K562 (cell line): ENCODE results near the gene ADGRD1. TPM values are rescaled to one million over a fixed set of nuclear protein-coding genes. Genes with fewer than 3 reads are reported as not detected.

Source experiments
- ATAC-seq: fragments of 200-7000 bp; cut with Tn5 transposase; 3 replicates; pipeline ENCODE4 v1.9.1; 2020; ENCODE audit warnings: moderate library complexity
- BruUV-seq: library from RNA; stranded (reverse); fragments of 400-500 nt; replicated peaks from 2 replicates; lab custom pipeline; 2021; lab: Mats Ljungman, UMichigan
- CTCF ChIA-PET: fragments of 300-600 bp; formaldehyde crosslinking; extraction: SDS; loops from one replicate; lab custom pipeline; 2021; ENCODE audit warnings: low intra/inter-chr PET ratio; lab: Yijun Ruan, JAX
- POLR2A ChIA-PET: fragments of 300-600, 350-650 bp; sonication (Branson Sonifier 250); formaldehyde crosslinking; extraction: SDS; loops from one replicate; lab custom pipeline; 2021; ENCODE audit warnings: antibody characterized with exemption, inconsistent platforms; lab: Yijun Ruan, JAX
- DNase-seq, 4 experiments: peaks; one replicate each; pipeline versions ENCODE4 v3.0.0 to v3.0.0-alpha.2; 2011 to 2018; ENCODE audit warnings: low spot score in 3 of 4, mixed read lengths in 3 of 4; ENCODE audit errors: extremely low read depth in 1 of 4
- FAIRE-seq: peaks from 2 replicates; lab custom pipeline; 2011; peaks lifted over from hg19 to GRCh38; lab: Jason Lieb, UNC
- H2AFZ ChIP-seq: 2 replicates; pipeline ENCODE4 v1.6.0; 2011; ENCODE audit warnings: low read depth, low read length, control low read depth, inconsistent platforms
- H3K27ac ChIP-seq: fragments of 200-600 bp; 3 replicates; pipeline ENCODE4 v1.8.0; 2011; ENCODE audit warnings: low read depth, mild to moderate bottlenecking, control low read depth, inconsistent platforms, low read length, moderate library complexity, mixed read lengths; ENCODE audit errors: extremely low read depth
- H3K27me3 ChIP-seq, 2 experiments: fragments of 300-600 bp in 1 of 2; 2 replicates in 1 of 2; 3 replicates in 1 of 2; pipeline versions ENCODE4 v1.6.0 to v1.8.0; 2011; ENCODE audit warnings: inconsistent platforms in 2 of 2, low read length in 2 of 2, mild to moderate bottlenecking in 1 of 2, mixed read lengths in 1 of 2, moderate library complexity in 1 of 2; ENCODE audit not compliant: control insufficient read depth in 2 of 2, insufficient read depth in 2 of 2
- H3K36me3 ChIP-seq: fragments of 300-600 bp; 3 replicates; pipeline ENCODE4 v1.8.0; 2011; ENCODE audit warnings: mild to moderate bottlenecking, low read length, inconsistent platforms; ENCODE audit not compliant: control insufficient read depth, insufficient read depth
- H3K4me1 ChIP-seq, 2 experiments: fragments of 200-600 bp in 1 of 2; replicated peaks in 1 of 2; 2 replicates in 1 of 2; 3 replicates in 1 of 2; pipeline versions ENCODE4 v1.5.1 to v1.8.0; 2011; ENCODE audit warnings: inconsistent platforms in 2 of 2, low read length in 2 of 2, mild to moderate bottlenecking in 1 of 2, mixed read lengths in 1 of 2, moderate library complexity in 1 of 2; ENCODE audit not compliant: control insufficient read depth in 2 of 2, insufficient read depth in 2 of 2
- H3K4me2 ChIP-seq: 2 replicates; pipeline ENCODE4 v1.6.1; 2011; ENCODE audit warnings: low read length, control low read depth, inconsistent platforms, mixed read lengths; ENCODE audit not compliant: insufficient read depth
- H3K4me3 ChIP-seq: fragments of 200-600 bp; sonication (generic), shearing (Covaris generic); 2 replicates; pipeline ENCODE4 v1.5.1; 2016; ENCODE audit warnings: control low read depth, inconsistent platforms
- H3K79me2 ChIP-seq: fragments of 200-600 bp; 3 replicates; pipeline ENCODE4 v1.8.0; 2011; ENCODE audit warnings: low read length, inconsistent platforms; ENCODE audit not compliant: control insufficient read depth, insufficient read depth
- H3K9ac ChIP-seq, 2 experiments: 2 replicates each; pipeline versions ENCODE4 v1.6.0 to v1.6.1; 2011; ENCODE audit warnings: low read depth in 2 of 2, low read length in 2 of 2, control low read depth in 1 of 2, inconsistent platforms in 1 of 2, mild to moderate bottlenecking in 1 of 2, mixed read lengths in 1 of 2; ENCODE audit not compliant: insufficient read depth in 1 of 2
- H3K9me1 ChIP-seq: one replicate; pipeline ENCODE4 v1.6.0; 2011; ENCODE audit warnings: inconsistent platforms, mild to moderate bottlenecking, low read length, moderate library complexity; ENCODE audit not compliant: control insufficient read depth, insufficient read depth
- H3K9me3 ChIP-seq: replicated peaks from 2 replicates; pipeline ENCODE4 v1.5.1; 2011; ENCODE audit warnings: low read depth, low read length, inconsistent platforms; ENCODE audit not compliant: control insufficient read depth, insufficient read depth
- H4K20me1 ChIP-seq: replicated peaks from 2 replicates; pipeline ENCODE4 v1.6.1; 2011; ENCODE audit warnings: low read length, inconsistent platforms, mixed read lengths; ENCODE audit not compliant: control insufficient read depth, insufficient read depth
- ASH1L ChIP-seq: fragments of 450-650 bp; IDR thresholded peaks from 2 replicates; pipeline ENCODE4 v1.6.1; 2018; ENCODE audit warnings: borderline replicate concordance, mild to moderate bottlenecking, low read depth; ENCODE audit not compliant: partially characterized antibody
- BCLAF1 ChIP-seq, 2 experiments: fragments of 450-650 bp in 1 of 2; IDR thresholded peaks; 2 replicates each; pipeline ENCODE4 v1.6.1; 2011 to 2017; ENCODE audit warnings: low read depth in 2 of 2, antibody characterized with exemption in 1 of 2, borderline replicate concordance in 1 of 2, low read length in 1 of 2, mild to moderate bottlenecking in 1 of 2, mixed read lengths in 1 of 2; ENCODE audit not compliant: control insufficient read depth in 1 of 2
- BMI1 ChIP-seq: fragments of 150-350 bp; IDR thresholded peaks from 2 replicates; pipeline ENCODE4 v1.6.1; 2014; ENCODE audit warnings: low read length
- BRCA1 ChIP-seq, 2 experiments: fragments of 450-650 bp in 1 of 2; sonication (generic) in 1 of 2; formaldehyde crosslinking in 1 of 2; IDR thresholded peaks; 2 replicates each; pipeline versions ENCODE4 v1.5.0 to v1.6.1; 2017 to 2020; ENCODE audit warnings: mild to moderate bottlenecking in 1 of 2, missing genetic modification reagents in 1 of 2
- CREM ChIP-seq: IDR thresholded peaks from 2 replicates; pipeline ENCODE4 v1.6.1; 2014; ENCODE audit warnings: antibody characterized with exemption, low read depth
- FOXJ2 ChIP-seq: fragments of 200-800 bp; sonication (Bioruptor generic); IDR thresholded peaks from 2 replicates; pipeline ENCODE4 v1.6.1; 2016; ENCODE audit warnings: missing genetic modification characterization, missing compliant biosample characterization
- RBFOX2 ChIP-seq: fragments of 200-400 bp; formaldehyde crosslinking; IDR thresholded peaks from 2 replicates; pipeline ENCODE4 v1.6.1; 2017; ENCODE audit warnings: low read depth, mild to moderate bottlenecking, low read length, moderate library complexity
- RBM17 ChIP-seq: fragments of 200-400 bp; formaldehyde crosslinking; IDR thresholded peaks from 2 replicates; pipeline ENCODE4 v1.6.1; 2017; ENCODE audit warnings: low read depth, mild to moderate bottlenecking, low read length, borderline replicate concordance
- SLC30A9 ChIP-seq: fragments of 250-450 bp; sonication (Bioruptor Pico); IDR thresholded peaks from 2 replicates; pipeline ENCODE4 v1.8.0; 2022; ENCODE audit warnings: mild to moderate bottlenecking, moderate library complexity
- SMARCC2 ChIP-seq: fragments of 450-650 bp; IDR thresholded peaks from 2 replicates; pipeline ENCODE4 v1.6.1; 2017; ENCODE audit warnings: antibody characterized with exemption, moderate library complexity, mild to moderate bottlenecking, low read depth
- TRIM28 ChIP-seq: fragments of 450-650 bp; IDR thresholded peaks from 2 replicates; pipeline ENCODE4 v1.6.1; 2017
- ZBTB12 ChIP-seq: fragments of 250-450 bp; sonication (Bioruptor Pico); IDR thresholded peaks from 2 replicates; pipeline ENCODE4 v1.4.0; 2020
- ZEB2 ChIP-seq: fragments of 450-650 bp; IDR thresholded peaks from 2 replicates; pipeline ENCODE4 v1.6.1; 2016
- ZNF212 ChIP-seq: fragments of 450-650 bp; formaldehyde crosslinking; IDR thresholded peaks from 2 replicates; pipeline ENCODE4 v1.4.0; 2020; ENCODE audit warnings: mild to moderate bottlenecking
- ZNF398 ChIP-seq: fragments of 250-450 bp; sonication (Bioruptor Pico); IDR thresholded peaks from 2 replicates; pipeline ENCODE4 v1.8.0; 2021; ENCODE audit warnings: moderate library complexity, mild to moderate bottlenecking, inconsistent platforms
- ZSCAN32 ChIP-seq: fragments of 450-650 bp; formaldehyde crosslinking; IDR thresholded peaks from 2 replicates; pipeline ENCODE4 v1.4.0; 2020; ENCODE audit warnings: mild to moderate bottlenecking, moderate library complexity
- WGBS: fragments of 100-300 bp; shearing (Covaris generic); methylation state at CpG from one replicate; pipeline ENCODE4 v1.1.6; 2016; ENCODE audit warnings: low coverage, mixed read lengths; ENCODE audit not compliant: insufficient coverage; ENCODE audit errors: missing lambda C conversion rate; 5-methylcytosine and 5-hydroxymethylcytosine counted together
- in situ Hi-C: fragments of 300-500 bp; cut with MboI; formaldehyde crosslinking; loops from 4 replicates; pipeline ENCODE4 v1.15.0; 2018; ENCODE audit warnings: inconsistent platforms, mixed read lengths
- intact Hi-C: fragments of 100-400 bp; cut with micrococcal nuclease; formaldehyde crosslinking; loops from 2 replicates; pipeline ENCODE4 v1.14.2; 2022
- polyA plus RNA-seq, 8 experiments: library from polyadenylated mRNA; depleted of rRNA in 4 of 8; stranded (reverse) in 5 of 8; unstranded in 3 of 8; fragments of >200 nt; fragmentation: Nextera tagmentation in 2 of 8; fragmentation: Illumina TruSeq in 1 of 8; extraction: Ambion mirVana in 2 of 8; extraction: Trizol in 1 of 8; gene quantifications; 2 replicates each; pipeline versions ENCODE4 v1.2.1 to v1.2.3, GENCODE V29; 2011 to 2014; ENCODE audit warnings: inconsistent platforms in 1 of 8, missing spikeins in 1 of 8
- total RNA-seq, 7 experiments: library from RNA; depleted of rRNA in 6 of 7; stranded (reverse); fragments of >200 nt in 6 of 7; fragmentation: Illumina TruSeq in 2 of 7; extraction: Trizol in 2 of 7; gene quantifications; 2 replicates each; pipeline versions ENCODE4 v1.2.1 to v1.2.3, GENCODE V29; 2011 to 2021; ENCODE audit warnings: low replicate concordance in 1 of 7

ADGRD1 gene
- total and polyA plus RNA-seq, 9 of the 15 experiments (the other 6 are each of a cell fraction or from before 2014, with no cell fraction given), result 1.7 to 11.7 (median 3.3) TPM

GRCh38 chr12:130917607-130918006, 36.1 kb upstream of the ADGRD1 start:
- Histone ChIP-seq H3K9ac (no peak overlapping the region), H3K27ac (no peak overlapping the region), H3K27me3 (peaks cover 45 to 66% of the 10 kb centered on the region in 2 experiments), H2AFZ (no peak overlapping the region), H3K36me3 (no peaks in the 10 kb centered on the region), H4K20me1 (no peaks in the 10 kb centered on the region), H3K9me1 (no peaks in the 10 kb centered on the region), H3K4me3 (no peak overlapping the region), H3K4me1 (peaks cover 2 to 3% of the 10 kb centered on the region in 2 experiments; a peak in 1 of 5 replicates), H3K79me2 (no peaks in the 10 kb centered on the region), H3K9me3 (no peaks in the 10 kb centered on the region), H3K4me2 (no peak overlapping the region)
- intact Hi-C loops (loop anchor here (2.0 to 10.0 kb wide), 3 partner anchors 153 to 907 kb away; partner anchors contain the start of gene MMP17), in situ Hi-C loops (loop anchor here (10.0 kb wide), 1 partner anchor 207 kb away; no protein-coding TSS in a partner anchor)
- POLR2A ChIA-PET, result interaction anchor here (0.7 kb wide), 1 partner anchor 517 kb away, joined by 3 read pairs; no protein-coding TSS in a partner anchor
- no TSS peak for BruUV-seq
- DNase-seq, result no peak
- no peak for ATAC-seq
- TF ChIP-seq ZSCAN32 (no peak), RBFOX2 (no peak), ZNF212 (CRISPR knock-in tag) (no peak), SLC30A9 (no peak), ZNF398 (CRISPR knock-in tag) (no peak), ZEB2 (no peak), BMI1 (no peak), RBM17 (no peak), ZBTB12 (no peak), SMARCC2 (no peak), ASH1L (no peak), TRIM28 (no peak), BRCA1 (IDR thresholded peaks at IDR 0.05) (no peak), BRCA1 (CRISPR knock-in tag; IDR thresholded peaks at IDR 0.05) (no peak), BCLAF1 (IDR thresholded peaks at IDR 0.05; ENCODE audit: borderline replicate concordance in 1 of 2, control insufficient read depth in 1 of 2, low read depth in 2 of 2, low read length in 1 of 2) (no peak), FOXJ2 (tag) (no peak), CREM (no peak)
- CTCF ChIA-PET, result interaction anchor here (0.6 to 4.0 kb wide), 2 partner anchors 169 to 214 kb away, joined by 3 to 17 read pairs; no protein-coding TSS in a partner anchor
- WGBS, result 9% methylated on average over 12 of the region's 13 CpGs
- no peak for FAIRE-seq
